NCI-H2107 treated with DMSO at 0.1 percent for 48 hours (cell line): ENCODE data around the gene POLR3GL.

ENCODE experiments used
- DNase-seq: peaks from one replicate; lab custom pipeline; 2025; ENCODE audit not compliant: unreplicated experiment; lab: John Stamatoyannopoulos, UW

The POLR3GL gene

GRCh38 chr1:145972580-145972979, 8.1 kb downstream of the POLR3GL start:
- no peak for DNase-seq

GRCh38 chr1:145974721-145975120, 10.2 kb downstream of the POLR3GL start:
- DNase-seq: no peak

GRCh38 chr1:145975216-145975615, 10.7 kb downstream of the POLR3GL start:
- DNase-seq: no peak

GRCh38 chr1:145977016-145977415, 12.5 kb downstream of the POLR3GL start:
- no peak for DNase-seq

- DNase-seq: peak; percentile 87
These were observed 13.3 kb downstream of the POLR3GL start for GRCh38 chr1:145977486-145978470.

- DNase-seq: no peak
These were observed 14.0 kb downstream of the POLR3GL start for GRCh38 chr1:145978471-145978853.

- peak; percentile 99 for DNase-seq
These were observed 14.6 kb downstream of the POLR3GL start for GRCh38 chr1:145978854-145979745.

GRCh38 chr1:145979746-145980456, 15.4 kb downstream of the POLR3GL start:
- no peak for DNase-seq

- no peak for DNase-seq
These were observed 16.0 kb downstream of the POLR3GL start for GRCh38 chr1:145980457-145980994.

- no peak for DNase-seq
These were observed 17.7 kb downstream of the POLR3GL start for GRCh38 chr1:145982010-145982723.

GRCh38 chr1:145983206-145983675, 18.8 kb downstream of the POLR3GL start:
- DNase-seq: no peak

- no peak for DNase-seq
These were observed 19.7 kb downstream of the POLR3GL start for GRCh38 chr1:145983960-145984830.

GRCh38 chr1:145985129-145985501, 20.6 kb downstream of the POLR3GL start:
- DNase-seq: no peak

- DNase-seq: peak; percentile 55
These were observed 21.3 kb downstream of the POLR3GL start for GRCh38 chr1:145985502-145986439.

- DNase-seq: no peak
These were observed 22.1 kb downstream of the POLR3GL start for GRCh38 chr1:145986551-145986950.

- no peak for DNase-seq
These were observed 23.4 kb downstream of the POLR3GL start for GRCh38 chr1:145987926-145988325.

- DNase-seq: no peak
These were observed 24.3 kb downstream of the POLR3GL start for GRCh38 chr1:145988773-145989172.

- no peak for DNase-seq
These were observed 25.9 kb downstream of the POLR3GL start for GRCh38 chr1:145990249-145990855.
